Transverse colon (tissue), 4 donors: ENCODE results near the gene RPS6KB1. TPM values are rescaled to one million over a fixed set of nuclear protein-coding genes. Genes with fewer than 3 reads are reported as not detected.

Experiments used
- DNase-seq: peaks from one replicate; pipeline ENCODE4 v3.0.0-alpha.2; 2019
- H3K27ac ChIP-seq, 4 donors: fragments of 200-600 bp; sonication (generic); 2 replicates each; pipeline ENCODE4 v1.5.1; 2016 to 2018; ENCODE audit warnings: inconsistent platforms in 4 of 4
- H3K27me3 ChIP-seq: fragments of 200-600 bp; sonication (generic); 2 replicates; pipeline ENCODE4 v1.5.1; 2017; ENCODE audit warnings: inconsistent platforms
- H3K36me3 ChIP-seq, 4 donors: fragments of 200-600 bp; sonication (generic); 2 replicates each; pipeline ENCODE4 v1.5.1; 2017 to 2019; ENCODE audit warnings: inconsistent platforms in 4 of 4
- H3K4me1 ChIP-seq, 4 donors: fragments of 200-600 bp; sonication (generic); 2 replicates each; pipeline ENCODE4 v1.5.1; 2017 to 2020; ENCODE audit warnings: inconsistent platforms in 4 of 4
- H3K4me3 ChIP-seq, 4 donors: fragments of 200-600 bp; sonication (generic); 1 replicate in 1 of 4; 2 replicates in 3 of 4; pipeline versions ENCODE4 v1.5.1 to v1.6.1; 2017 to 2019; ENCODE audit warnings: inconsistent platforms in 4 of 4
- H3K9me3 ChIP-seq, 2 donors: fragments of 200-600 bp; sonication (generic); 2 replicates each; pipeline ENCODE4 v1.5.1; 2017 to 2019; ENCODE audit warnings: inconsistent platforms in 2 of 2
- CTCF ChIP-seq, 5 experiments: fragments of 200-600 bp in 3 of 5; fragments of 450-650 bp in 2 of 5; sonication (generic) in 3 of 5; IDR thresholded peaks; 1 replicate in 2 of 5; 2 replicates in 3 of 5; pipeline ENCODE4 v1.5.1; 2016 to 2017; ENCODE audit warnings: antibody characterized with exemption in 5 of 5, inconsistent platforms in 3 of 5, mild to moderate bottlenecking in 2 of 5, moderate library complexity in 1 of 5
- EP300 ChIP-seq: sonication (generic); formaldehyde crosslinking; IDR thresholded peaks from one replicate; pipeline ENCODE4 v1.6.1; 2017; ENCODE audit warnings: antibody characterized with exemption, low read depth
- POLR2A ChIP-seq: fragments of 450-650 bp; IDR thresholded peaks from one replicate; pipeline ENCODE4 v1.6.1; 2016; ENCODE audit warnings: antibody characterized with exemption, mild to moderate bottlenecking, moderate library complexity
- POLR2AphosphoS5 ChIP-seq, 3 donors: sonication (generic); formaldehyde crosslinking; IDR thresholded peaks; one replicate each; pipeline ENCODE4 v1.6.1; 2016; ENCODE audit warnings: antibody characterized with exemption in 3 of 3
- WGBS, 2 donors: methylation state at CpG; one replicate each; pipeline ENCODE4 v1.1.5; 2018; ENCODE audit warnings: low coverage in 1 of 2; 5-methylcytosine and 5-hydroxymethylcytosine counted together
- in situ Hi-C, 4 donors: fragments of 200-750 bp; cut with MboI; loops; one replicate each; pipeline versions ENCODE4 v1.15.0 to v1.15.1; 2017; ENCODE audit warnings: low sequenced_read_pairs in 3 of 4, low pct_ligation_motif_present in 1 of 4, low pct_unique_long_range_greater_than_20kb in 1 of 4
- intact Hi-C: fragments of 100-400 bp; cut with DNase I; formaldehyde crosslinking; loops from one replicate; pipeline ENCODE4 v1.15.1; 2023; ENCODE audit warnings: low total_unique reads
- total RNA-seq, 4 donors: library from RNA; depleted of rRNA; stranded (reverse); fragments of >200 nt; gene quantifications; one replicate each; pipeline ENCODE4 v1.1.0, GENCODE V29; 2016

Gene RPS6KB1
- total RNA-seq, 4 donors from 2014 or later: 18.3 to 51.3 (median 28.1) TPM

- Histone ChIP-seq H3K36me3 (peaks cover 0 to 38% (median 12%) of the 10 kb centered on the region in 4 donors), H3K27ac (no peak overlapping the region), H3K27me3 (no peaks in the 10 kb centered on the region), H3K4me3 (no peak overlapping the region), H3K9me3 (no peaks in the 10 kb centered on the region), H3K4me1 (no peaks in the 10 kb centered on the region)
- intact Hi-C loops: no loop called here
- no peak for DNase-seq
- no peak for TF ChIP-seq EP300
- TF ChIP-seq POLR2AphosphoS5 (IDR thresholded peaks at IDR 0.05): no peak
- no peak for TF ChIP-seq CTCF (IDR thresholded peaks at IDR 0.05)
- no peak for TF ChIP-seq POLR2A
- WGBS, 2 donors: 97 to 100% methylated on average over 2 of the region's 2 CpGs
- in situ Hi-C loops: no loop called here
Measured at GRCh38 chr17:59874376-59874775, 18.5 kb upstream of the RPS6KB1 start.

GRCh38 chr17:59876107-59876506 is 16.8 kb upstream of the RPS6KB1 start:
- TF ChIP-seq CTCF (IDR thresholded peaks at IDR 0.05) (no peak), EP300 (no peak), POLR2A (no peak), POLR2AphosphoS5 (IDR thresholded peaks at IDR 0.05) (no peak)
- peaks cover 0 to 51% (median 12%) of the 10 kb centered on the region in 4 donors for H3K36me3 ChIP-seq
- no peaks in the 10 kb centered on the region for H3K9me3 ChIP-seq
- no peak for DNase-seq
- in situ Hi-C loops: no loop called here
- H3K4me3 ChIP-seq: no peak overlapping the region
- no peaks in the 10 kb centered on the region for H3K4me1 ChIP-seq
- no peak overlapping the region for H3K27ac ChIP-seq
- no peaks in the 10 kb centered on the region for H3K27me3 ChIP-seq
- intact Hi-C loops: no loop called here
- 89 to 95% methylated on average over 3 of the region's 3 CpGs for WGBS, 2 donors

GRCh38 chr17:59877965-59878364 is 15.0 kb upstream of the RPS6KB1 start:
- DNase-seq: no peak
- no peaks in the 10 kb centered on the region for H3K9me3 ChIP-seq
- no peaks in the 10 kb centered on the region for H3K4me1 ChIP-seq
- H3K27me3 ChIP-seq: no peaks in the 10 kb centered on the region
- in situ Hi-C loops (no loop called here), intact Hi-C loops (no loop called here)
- WGBS, 2 donors: 94 to 97% methylated on average over 5 of the region's 5 CpGs
- H3K27ac ChIP-seq: no peak overlapping the region
- no peak overlapping the region for H3K4me3 ChIP-seq
- peaks cover 0 to 57% (median 12%) of the 10 kb centered on the region in 4 donors for H3K36me3 ChIP-seq
- TF ChIP-seq POLR2AphosphoS5 (IDR thresholded peaks at IDR 0.05) (no peak), POLR2A (no peak), CTCF (IDR thresholded peaks at IDR 0.05) (no peak), EP300 (no peak)

GRCh38 chr17:59878624-59879023 is 14.3 kb upstream of the RPS6KB1 start:
- DNase-seq: no peak

More at GRCh38 chr17:59878624-59879023, 14.3 kb upstream of the RPS6KB1 start:
- 88 to 100% methylated on average over 1 to 3 of the region's 3 CpGs for WGBS, 2 donors
- intact Hi-C loops: no loop called here
- Histone ChIP-seq H3K4me1 (no peaks in the 10 kb centered on the region), H3K36me3 (peaks cover 0 to 61% (median 13%) of the 10 kb centered on the region in 4 donors), H3K4me3 (no peak overlapping the region), H3K27me3 (no peaks in the 10 kb centered on the region), H3K27ac (no peak overlapping the region), H3K9me3 (no peaks in the 10 kb centered on the region)
- in situ Hi-C loops: no loop called here
- TF ChIP-seq POLR2AphosphoS5 (IDR thresholded peaks at IDR 0.05) (no peak), CTCF (IDR thresholded peaks at IDR 0.05) (no peak), POLR2A (no peak), EP300 (no peak)
